Raji (cell line): ENCODE results near the gene CNGB1.

ENCODE experiments used
- POLR2A ChIP-seq: IDR thresholded peaks from 2 replicates; pipeline ENCODE4 v1.6.1; 2011; ENCODE audit warnings: low read depth, low read length, control low read depth; ENCODE audit not compliant: insufficient read depth

The CNGB1 gene

GRCh38 chr16:57937861-57938260, 33.1 kb downstream of the CNGB1 start:
- no peak for TF ChIP-seq POLR2A

GRCh38 chr16:57935904-57936303, 35.0 kb downstream of the CNGB1 start:
- no peak for TF ChIP-seq POLR2A

- no peak for TF ChIP-seq POLR2A
These were observed 40.4 kb downstream of the CNGB1 start for GRCh38 chr16:57930533-57930932.

GRCh38 chr16:57929250-57929649, 41.7 kb downstream of the CNGB1 start:
- TF ChIP-seq POLR2A, result no peak

GRCh38 chr16:57926041-57926440, 44.9 kb downstream of the CNGB1 start:
- no peak for TF ChIP-seq POLR2A

GRCh38 chr16:57925310-57925709, 45.6 kb downstream of the CNGB1 start:
- TF ChIP-seq POLR2A, result no peak

GRCh38 chr16:57924514-57924913, 46.4 kb downstream of the CNGB1 start:
- no peak for TF ChIP-seq POLR2A

GRCh38 chr16:57923841-57924240, 47.1 kb downstream of the CNGB1 start:
- no peak for TF ChIP-seq POLR2A

GRCh38 chr16:57923418-57923817, 47.5 kb downstream of the CNGB1 start:
- no peak for TF ChIP-seq POLR2A

GRCh38 chr16:57920880-57921229, 50.1 kb downstream of the CNGB1 start:
- TF ChIP-seq POLR2A, result no peak

- no peak for TF ChIP-seq POLR2A
These were observed 50.6 kb downstream of the CNGB1 start for GRCh38 chr16:57920215-57920879.

- TF ChIP-seq POLR2A, result no peak
These were observed 51.9 kb downstream of the CNGB1 start for GRCh38 chr16:57918994-57919393.

GRCh38 chr16:57918444-57918843, 52.5 kb downstream of the CNGB1 start:
- TF ChIP-seq POLR2A, result no peak

- no peak for TF ChIP-seq POLR2A
These were observed 54.0 kb downstream of the CNGB1 start for GRCh38 chr16:57916735-57917438.

- TF ChIP-seq POLR2A, result no peak
These were observed 55.0 kb downstream of the CNGB1 start for GRCh38 chr16:57915811-57916488.

GRCh38 chr16:57915267-57915666, 55.7 kb downstream of the CNGB1 start:
- TF ChIP-seq POLR2A, result no peak
